Gastrocnemius medialis (tissue), 4 donors: ENCODE measurements around the gene EEFSEC.

Experiments used
- CTCF ChIP-seq, 5 experiments: fragments of 450-650 bp in 3 of 5; fragments of 200-600 bp in 2 of 5; sonication (generic) in 2 of 5; IDR thresholded peaks in 4 of 5; conservative IDR thresholded peaks in 1 of 5; 1 replicate in 4 of 5; 2 replicates in 1 of 5; pipeline ENCODE4 v1.5.1; 2016 to 2019; ENCODE audit warnings: antibody characterized with exemption in 5 of 5, mild to moderate bottlenecking in 3 of 5, moderate library complexity in 3 of 5
- POLR2A ChIP-seq, 2 donors: fragments of 450-650 bp; IDR thresholded peaks; one replicate each; pipeline ENCODE4 v1.6.1; 2017; ENCODE audit warnings: antibody characterized with exemption in 2 of 2, mild to moderate bottlenecking in 2 of 2, moderate library complexity in 2 of 2

GRCh38 chr3:128430731-128431130, 277.4 kb downstream of the EEFSEC start:
- TF ChIP-seq POLR2A (IDR thresholded peaks at IDR 0.05) (no peak), CTCF (IDR thresholded peaks at IDR 0.05 in 4 of 5, conservative IDR thresholded peaks at IDR 0.05 in 1 of 5) (no peak)
